ENCODE measurements around the gene NME7. TPM values are rescaled to one million over a fixed set of nuclear protein-coding genes. Genes with fewer than 3 reads are reported as not detected.
"Not testable (repeated sequence)": the region's sequence is repeated elsewhere in the genome, so short reads cannot be mapped to it uniquely, and the experiment has no call there.

Gene NME7
- total and polyA plus RNA-seq, 2 experiments from 2014 or later = 22.3 to 35.3 TPM

- H3K79me2 ChIP-seq (ENCODE audit: insufficient read depth) = no peaks in the 10 kb centered on the region
- TF ChIP-seq EZH2phosphoT487 (IDR thresholded peaks at IDR 0.05; ENCODE audit: insufficient read depth, low read depth) (no peak), EZH2 (IDR thresholded peaks at IDR 0.05; ENCODE audit: insufficient read depth, poor library complexity, severe bottlenecking) (no peak)
- 89 to 90% methylated on average over 1 of the region's 1 CpG for WGBS, 2 experiments (ENCODE audit: low coverage in 1 of 2, low lambda C conversion rate in 2 of 2, missing lambda C conversion rate in 2 of 2)
Observed at GRCh38 chr1:169289016-169289415, 78.6 kb downstream of the NME7 start.

GRCh38 chr1:169288011-169288414 lies 79.6 kb downstream of the NME7 start:
- WGBS, 2 experiments (ENCODE audit: low coverage in 1 of 2, low lambda C conversion rate in 2 of 2, missing lambda C conversion rate in 2 of 2) = 12 to 13% methylated on average over 1 of the region's 1 CpG
- Histone ChIP-seq H3K9ac (no peak overlapping the region), H3K4me1 (ENCODE audit: insufficient read depth) (peaks cover 19% of the 10 kb centered on the region), H3K9me2 (ENCODE audit: insufficient read depth) (no peaks in the 10 kb centered on the region), H3K9me3 (ENCODE audit: low read depth) (no peaks in the 10 kb centered on the region), H3K36me3 (ENCODE audit: low read depth) (no peaks in the 10 kb centered on the region), H3K4me3 (no peak overlapping the region), H3K79me2 (ENCODE audit: insufficient read depth) (no peaks in the 10 kb centered on the region), H4K20me1 (ENCODE audit: insufficient read depth) (no peaks in the 10 kb centered on the region), H3K27me3 (replicated peaks; ENCODE audit: insufficient read depth) (no peaks in the 10 kb centered on the region), H3K27ac (0 out of 2 replicates have a peak overlapping the region, but pooled peaks have one; percentile 1), H3F3A (ENCODE audit: insufficient read depth) (peaks cover 7% of the 10 kb centered on the region; the same call in 1 of the 2 replicates), H2AFZ (no peak overlapping the region), H3K4me2 (ENCODE audit: unreplicated experiment) (peak overlapping the region; percentile 50)
- in situ Hi-C loops (cut with MboI) = no loop called here
- peak; percentile 58 for DNase-seq
- no peak for TF ChIP-seq EZH2 (IDR thresholded peaks at IDR 0.05; ENCODE audit: insufficient read depth, poor library complexity, severe bottlenecking)
- TF ChIP-seq EZH2phosphoT487 (IDR thresholded peaks at IDR 0.05; ENCODE audit: insufficient read depth, low read depth) = peak; percentile 29; the same call in 1 of the 2 replicates

More at GRCh38 chr1:169289016-169289415, 78.6 kb downstream of the NME7 start:
- in situ Hi-C loops (cut with MboI) = no loop called here
- no peaks in the 10 kb centered on the region for H4K20me1 ChIP-seq (ENCODE audit: insufficient read depth)
- H3K9me2 ChIP-seq (ENCODE audit: insufficient read depth) = no peaks in the 10 kb centered on the region
- no peak for DNase-seq
- H3K9me3 ChIP-seq (ENCODE audit: low read depth) = no peaks in the 10 kb centered on the region
- no peak overlapping the region for H3K9ac ChIP-seq
- H3K4me1 ChIP-seq (ENCODE audit: insufficient read depth) = peaks cover 19% of the 10 kb centered on the region
- no peak overlapping the region for H3K4me2 ChIP-seq (ENCODE audit: unreplicated experiment)
- H3F3A ChIP-seq (ENCODE audit: insufficient read depth) = peaks cover 7% of the 10 kb centered on the region; the same call in 1 of the 2 replicates
- no peak overlapping the region for H2AFZ ChIP-seq
- H3K4me3 ChIP-seq = no peak overlapping the region
- H3K27ac ChIP-seq = no peak overlapping the region
- H3K36me3 ChIP-seq (ENCODE audit: low read depth) = no peaks in the 10 kb centered on the region
- H3K27me3 ChIP-seq (replicated peaks; ENCODE audit: insufficient read depth) = no peaks in the 10 kb centered on the region

GRCh38 chr1:169287280-169287679 lies 80.3 kb downstream of the NME7 start:
- Histone ChIP-seq H4K20me1 (ENCODE audit: insufficient read depth) (no peaks in the 10 kb centered on the region), H3K4me1 (ENCODE audit: insufficient read depth) (peaks cover 19% of the 10 kb centered on the region), H3F3A (ENCODE audit: insufficient read depth) (peaks cover 7% of the 10 kb centered on the region; the same call in 1 of the 2 replicates), H3K36me3 (ENCODE audit: low read depth) (no peaks in the 10 kb centered on the region), H3K27me3 (replicated peaks; ENCODE audit: insufficient read depth) (no peaks in the 10 kb centered on the region), H2AFZ (no peak overlapping the region), H3K4me2 (ENCODE audit: unreplicated experiment) (peak overlapping the region; percentile 50), H3K9me2 (ENCODE audit: insufficient read depth) (no peaks in the 10 kb centered on the region), H3K4me3 (no peak overlapping the region), H3K9ac (no peak overlapping the region), H3K79me2 (ENCODE audit: insufficient read depth) (no peaks in the 10 kb centered on the region), H3K9me3 (ENCODE audit: low read depth) (no peaks in the 10 kb centered on the region), H3K27ac (no peak overlapping the region)
- in situ Hi-C loops (cut with MboI) = no loop called here
- TF ChIP-seq EZH2 (IDR thresholded peaks at IDR 0.05; ENCODE audit: insufficient read depth, poor library complexity, severe bottlenecking) (no peak), EZH2phosphoT487 (IDR thresholded peaks at IDR 0.05; ENCODE audit: insufficient read depth, low read depth) (no peak)
- WGBS, 2 experiments (ENCODE audit: low coverage in 1 of 2, low lambda C conversion rate in 2 of 2, missing lambda C conversion rate in 2 of 2) = 94 to 97% methylated on average over 1 of the region's 1 CpG
- no peak for DNase-seq

- H3K9me2 ChIP-seq (ENCODE audit: insufficient read depth); H3K79me2 ChIP-seq (ENCODE audit: insufficient read depth); H2AFZ ChIP-seq; H3K27ac ChIP-seq; in situ Hi-C loops (cut with MboI); DNase-seq; H3K9ac ChIP-seq; H4K20me1 ChIP-seq (ENCODE audit: insufficient read depth); H3K27me3 ChIP-seq (replicated peaks; ENCODE audit: insufficient read depth); H3K9me3 ChIP-seq (ENCODE audit: low read depth); H3K4me3 ChIP-seq; H3K4me1 ChIP-seq (ENCODE audit: insufficient read depth); H3K4me2 ChIP-seq (ENCODE audit: unreplicated experiment); H3F3A ChIP-seq (ENCODE audit: insufficient read depth); H3K36me3 ChIP-seq (ENCODE audit: low read depth): not testable (repeated sequence)
- 95 to 96% methylated on average over 4 of the region's 4 CpGs for WGBS, 2 experiments (ENCODE audit: low coverage in 1 of 2, low lambda C conversion rate in 2 of 2, missing lambda C conversion rate in 2 of 2)
Observed at GRCh38 chr1:169281562-169281961, 86.0 kb downstream of the NME7 start.

GRCh38 chr1:169271098-169271497 lies 96.5 kb downstream of the NME7 start:
- Histone ChIP-seq H3K4me3 (no peak overlapping the region), H3K9me2 (ENCODE audit: insufficient read depth) (no peaks in the 10 kb centered on the region), H4K20me1 (ENCODE audit: insufficient read depth) (no peaks in the 10 kb centered on the region), H3K27ac (no peak overlapping the region), H3K9me3 (ENCODE audit: low read depth) (no peaks in the 10 kb centered on the region), H3K27me3 (replicated peaks; ENCODE audit: insufficient read depth) (no peaks in the 10 kb centered on the region), H3K36me3 (ENCODE audit: low read depth) (no peaks in the 10 kb centered on the region), H3K79me2 (ENCODE audit: insufficient read depth) (no peaks in the 10 kb centered on the region), H3K4me2 (ENCODE audit: unreplicated experiment) (no peak overlapping the region), H3K9ac (no peak overlapping the region), H2AFZ (no peak overlapping the region), H3F3A (ENCODE audit: insufficient read depth) (no peaks in the 10 kb centered on the region), H3K4me1 (ENCODE audit: insufficient read depth) (no peaks in the 10 kb centered on the region)
- no peak for TF ChIP-seq EZH2 (IDR thresholded peaks at IDR 0.05; ENCODE audit: insufficient read depth, poor library complexity, severe bottlenecking)
- TF ChIP-seq EZH2phosphoT487 (IDR thresholded peaks at IDR 0.05; ENCODE audit: insufficient read depth, low read depth) = no peak
- peak; percentile 1 for DNase-seq
- in situ Hi-C loops (cut with MboI) = no loop called here
- WGBS, 2 experiments (ENCODE audit: low coverage in 1 of 2, low lambda C conversion rate in 2 of 2, missing lambda C conversion rate in 2 of 2) = 69 to 81% methylated on average over 2 of the region's 2 CpGs
